T-helper 2 cell treated with Interferon-gamma antibody and Interleukin-4, amounts not matched to agents 5 μg/mL and 100 μg/mL, for 36 hours (primary cell): ENCODE data around the gene ITGA2B.
A peak's percentile ranks its signal among the peaks of the same experiment; 100 is the strongest.
"Not testable (repeated sequence)": the region's sequence is repeated elsewhere in the genome, so short reads cannot be mapped to it uniquely, and the experiment has no call there.

Source experiments
- DNase-seq: peaks from one replicate; pipeline ENCODE4 v3.0.0; 2021; ENCODE audit warnings: low spot score
- H3K27ac Mint-ChIP-seq: one replicate; pipeline ENCODE4 v1.8.0; 2021; ENCODE audit warnings: mild to moderate bottlenecking, mixed read lengths
- H3K27me3 Mint-ChIP-seq: one replicate; pipeline ENCODE4 v1.8.0; 2021; ENCODE audit warnings: low read depth, mixed read lengths
- H3K36me3 Mint-ChIP-seq: one replicate; pipeline ENCODE4 v1.8.0; 2021; ENCODE audit warnings: low read depth, mixed read lengths
- H3K4me1 Mint-ChIP-seq: one replicate; pipeline ENCODE4 v1.8.0; 2021; ENCODE audit warnings: low read depth, mixed read lengths
- H3K4me3 Mint-ChIP-seq: one replicate; pipeline ENCODE4 v1.8.0; 2022; ENCODE audit warnings: mild to moderate bottlenecking, moderate library complexity, mixed read lengths
- H3K9me3 Mint-ChIP-seq: one replicate; pipeline ENCODE4 v1.8.0; 2021; ENCODE audit warnings: mixed read lengths

The ITGA2B gene

DNA sequence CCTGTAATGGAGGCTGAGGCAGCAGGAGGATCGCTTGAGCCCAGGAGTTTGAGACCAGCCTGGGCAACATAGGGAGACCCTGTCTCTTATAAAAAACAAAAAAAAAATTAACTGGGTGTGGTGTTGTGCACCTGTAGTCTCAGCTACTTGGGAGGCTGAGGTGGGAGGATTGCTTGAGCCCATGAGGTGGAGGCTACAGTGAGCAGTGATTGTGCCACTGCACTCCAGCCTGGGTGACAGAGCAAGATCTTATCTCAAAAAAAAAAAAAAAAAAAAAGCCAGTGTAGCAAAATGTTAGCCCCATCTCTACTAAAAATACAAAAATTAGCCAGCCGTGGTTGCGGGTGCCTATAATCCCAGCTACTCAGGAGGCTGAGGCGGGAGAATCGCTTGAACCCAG is 59.2 kb downstream of the ITGA2B start:
- H3K9me3 Mint-ChIP-seq: not testable (repeated sequence)

DNA sequence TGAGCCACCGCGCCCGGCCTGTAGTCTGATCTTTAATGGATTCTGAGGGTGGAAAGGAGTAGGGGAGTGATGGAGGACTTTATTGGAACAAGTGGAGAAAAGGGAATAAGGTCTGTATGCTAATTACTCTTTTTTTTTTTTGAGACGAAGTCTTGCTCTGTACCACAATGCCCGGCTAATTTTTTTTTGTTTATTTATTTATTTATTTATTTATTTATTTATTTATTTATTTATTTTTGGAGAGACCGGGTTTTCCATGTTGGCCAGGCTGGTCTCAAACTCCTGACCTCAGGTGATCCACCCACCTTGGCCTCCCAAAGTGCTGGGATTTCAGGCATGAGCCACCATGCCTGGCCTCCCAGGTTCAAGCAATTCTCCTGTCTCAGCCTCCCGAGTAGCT is 59.9 kb downstream of the ITGA2B start:
- H3K27me3 Mint-ChIP-seq, H3K27ac Mint-ChIP-seq, DNase-seq, H3K4me3 Mint-ChIP-seq, H3K36me3 Mint-ChIP-seq, H3K9me3 Mint-ChIP-seq: not testable (repeated sequence)
- H3K4me1 Mint-ChIP-seq: peaks cover 16% of the 10 kb centered on the region

More for the DNA sequence above, 59.2 kb downstream of the ITGA2B start:
- H3K27me3 Mint-ChIP-seq, H3K4me3 Mint-ChIP-seq, DNase-seq, H3K27ac Mint-ChIP-seq, H3K36me3 Mint-ChIP-seq: not testable (repeated sequence)
- H3K4me1 Mint-ChIP-seq: peaks cover 14% of the 10 kb centered on the region

DNA sequence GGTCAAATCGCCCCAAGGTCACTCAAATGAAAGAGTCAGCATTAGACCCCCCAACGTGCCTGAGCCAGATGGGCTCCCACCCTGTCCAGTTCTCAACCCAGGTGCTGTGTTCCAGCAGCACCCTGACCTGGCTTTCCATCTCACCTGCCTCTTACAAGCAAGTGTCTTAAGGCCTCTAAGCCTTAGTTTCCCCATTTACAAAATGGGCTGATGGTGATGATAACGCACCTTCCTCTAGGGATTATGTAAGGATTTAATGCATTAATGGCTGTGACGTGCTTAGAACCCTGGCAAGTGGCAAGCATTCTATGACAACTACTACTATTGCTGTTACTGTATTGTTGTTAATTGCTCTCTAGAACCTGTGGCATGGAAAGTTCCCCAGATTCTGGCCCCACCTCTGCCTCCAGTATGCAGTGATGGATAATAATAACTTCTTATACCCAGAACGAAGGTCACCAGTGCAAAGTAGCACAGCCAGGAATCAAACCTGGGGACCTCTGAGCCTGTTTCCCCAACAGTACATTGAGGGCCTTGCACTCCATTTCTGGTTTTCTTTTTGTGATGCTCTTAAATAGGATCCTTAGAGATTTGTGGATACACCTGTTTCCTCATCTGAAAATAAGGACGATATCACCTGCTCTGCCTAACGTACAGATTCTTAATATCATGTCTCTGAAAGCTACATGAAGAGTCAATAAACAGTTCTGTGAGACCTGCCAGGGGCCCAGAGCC is 61.6 kb downstream of the ITGA2B start:
- Mint-ChIP-seq H3K4me3 (peak overlapping the region; percentile 46), H3K4me1 (peaks cover 18% of the 10 kb centered on the region), H3K27ac (no peak overlapping the region)

DNA sequence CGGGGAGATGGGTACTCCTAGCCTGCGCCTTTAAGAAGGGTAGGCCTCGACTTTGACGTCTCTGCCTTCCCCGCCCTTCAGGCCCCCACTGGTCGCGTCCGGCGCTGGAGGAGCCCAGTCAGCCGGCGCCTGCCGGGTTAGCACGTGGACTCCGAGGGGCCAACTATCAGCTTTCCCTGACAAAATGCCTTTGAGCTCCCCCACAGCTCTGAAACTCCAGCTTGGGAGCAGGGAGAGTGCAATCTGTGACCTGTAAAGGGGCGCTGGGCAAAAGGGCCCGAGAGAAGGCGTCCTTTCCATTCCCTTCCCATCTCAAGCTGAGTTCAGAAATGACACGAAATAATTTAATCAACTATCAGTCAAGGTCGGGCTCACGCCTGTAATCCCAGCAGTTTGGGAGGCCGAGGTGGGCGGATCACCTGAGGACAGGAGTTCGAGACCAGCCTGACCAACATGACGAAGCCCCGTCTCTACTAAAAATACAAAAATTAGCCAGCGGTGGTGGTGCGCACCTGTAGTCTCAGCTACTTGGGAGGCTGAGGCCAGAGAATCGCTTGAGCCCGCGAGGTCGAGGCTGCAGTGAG is 62.5 kb downstream of the ITGA2B start:
- Mint-ChIP-seq H3K9me3 (no peaks in the 10 kb centered on the region), H3K27me3 (no peaks in the 10 kb centered on the region), H3K36me3 (peaks cover 2% of the 10 kb centered on the region), H3K4me3 (peak overlapping the region; percentile 75), H3K4me1 (peaks cover 18% of the 10 kb centered on the region), H3K27ac (peak overlapping the region; percentile 86)
- peak; percentile 92 for DNase-seq

More for the DNA sequence above, 61.6 kb downstream of the ITGA2B start:
- H3K27me3 Mint-ChIP-seq: no peaks in the 10 kb centered on the region
- H3K36me3 Mint-ChIP-seq: no peaks in the 10 kb centered on the region
- no peaks in the 10 kb centered on the region for H3K9me3 Mint-ChIP-seq
- DNase-seq: no peak

DNA sequence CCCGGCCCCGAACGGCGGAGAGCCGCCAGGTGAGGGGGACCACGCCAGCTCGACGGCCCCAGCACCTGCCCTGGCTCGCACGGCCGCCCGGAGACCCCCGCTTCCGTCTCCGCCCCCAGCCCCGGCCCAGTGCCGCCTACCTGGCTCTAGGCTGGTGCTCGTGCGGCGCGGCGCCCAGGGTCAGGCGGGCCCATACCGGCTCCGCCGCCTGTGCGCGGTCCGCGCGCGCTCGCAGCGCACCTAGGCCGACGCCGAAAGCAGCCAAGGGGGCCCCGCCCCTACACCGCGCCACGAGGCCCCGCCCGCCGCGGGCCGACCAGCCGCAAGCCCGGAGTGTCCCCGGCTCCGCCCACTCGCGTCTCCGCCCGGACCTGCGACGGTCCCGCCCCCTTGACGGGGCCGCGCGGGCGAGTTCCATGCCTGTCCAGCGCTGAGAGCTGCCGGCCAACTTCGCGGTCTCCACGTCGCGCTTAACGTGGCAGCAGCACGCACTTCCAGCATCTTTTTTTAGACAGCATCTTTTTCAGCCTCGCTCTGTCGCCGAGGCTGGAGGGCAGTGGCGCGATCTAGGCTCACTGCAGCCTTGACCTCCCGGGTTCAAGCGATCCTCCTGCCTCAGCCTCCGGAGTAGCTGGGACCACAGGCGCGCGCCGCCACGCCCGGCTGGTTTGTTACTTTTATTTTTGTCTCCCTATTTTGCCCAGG is 64.7 kb downstream of the ITGA2B start, which contains the start of gene SLC25A39:
Gene SLC25A39 (minus strand): TSS at position 253 of the 705 bp plus-strand sequence. CDS start 1,261 bp downstream, outside the sequence.
- H3K36me3 Mint-ChIP-seq: peaks cover 5% of the 10 kb centered on the region
- peak within 1 kb of the TSS; percentile 93 for H3K27ac Mint-ChIP-seq
- H3K9me3 Mint-ChIP-seq: no peaks in the 10 kb centered on the region
- H3K4me1 Mint-ChIP-seq: peaks cover 12% of the 10 kb centered on the region
- peak within 1 kb of the TSS; percentile 87 for H3K4me3 Mint-ChIP-seq
- no peaks in the 10 kb centered on the region for H3K27me3 Mint-ChIP-seq
- peak; percentile 97 for DNase-seq

DNA sequence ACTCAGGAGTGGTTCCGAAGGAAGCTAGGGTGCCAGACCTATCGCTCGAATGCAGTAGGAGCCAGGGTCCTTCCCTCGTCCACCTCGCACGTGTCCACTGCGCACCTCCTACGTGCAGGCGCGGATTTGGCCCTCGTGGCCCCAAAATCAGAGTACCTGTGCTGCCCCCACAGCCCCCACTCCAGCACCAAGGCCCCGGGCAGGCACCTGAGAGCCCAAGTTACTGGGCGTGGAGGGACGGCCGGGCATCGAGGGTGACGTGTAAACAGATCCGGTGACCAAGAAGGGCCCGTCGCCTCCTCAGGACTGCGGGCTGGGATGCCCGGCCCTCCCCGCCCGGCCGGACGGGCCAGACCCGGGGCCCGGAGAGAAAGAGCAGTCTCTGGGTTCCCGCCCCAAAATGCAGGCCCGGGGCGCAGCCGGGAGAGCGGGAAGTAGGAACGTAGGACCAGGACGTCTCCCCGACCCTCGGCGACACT is 65.3 kb downstream of the ITGA2B start:
- Mint-ChIP-seq H3K36me3 (peaks cover 11% of the 10 kb centered on the region), H3K9me3 (no peaks in the 10 kb centered on the region), H3K27me3 (no peaks in the 10 kb centered on the region), H3K4me3 (peak overlapping the region; percentile 86), H3K4me1 (peaks cover 12% of the 10 kb centered on the region), H3K27ac (peak overlapping the region; percentile 52)
- DNase-seq: no peak

DNA sequence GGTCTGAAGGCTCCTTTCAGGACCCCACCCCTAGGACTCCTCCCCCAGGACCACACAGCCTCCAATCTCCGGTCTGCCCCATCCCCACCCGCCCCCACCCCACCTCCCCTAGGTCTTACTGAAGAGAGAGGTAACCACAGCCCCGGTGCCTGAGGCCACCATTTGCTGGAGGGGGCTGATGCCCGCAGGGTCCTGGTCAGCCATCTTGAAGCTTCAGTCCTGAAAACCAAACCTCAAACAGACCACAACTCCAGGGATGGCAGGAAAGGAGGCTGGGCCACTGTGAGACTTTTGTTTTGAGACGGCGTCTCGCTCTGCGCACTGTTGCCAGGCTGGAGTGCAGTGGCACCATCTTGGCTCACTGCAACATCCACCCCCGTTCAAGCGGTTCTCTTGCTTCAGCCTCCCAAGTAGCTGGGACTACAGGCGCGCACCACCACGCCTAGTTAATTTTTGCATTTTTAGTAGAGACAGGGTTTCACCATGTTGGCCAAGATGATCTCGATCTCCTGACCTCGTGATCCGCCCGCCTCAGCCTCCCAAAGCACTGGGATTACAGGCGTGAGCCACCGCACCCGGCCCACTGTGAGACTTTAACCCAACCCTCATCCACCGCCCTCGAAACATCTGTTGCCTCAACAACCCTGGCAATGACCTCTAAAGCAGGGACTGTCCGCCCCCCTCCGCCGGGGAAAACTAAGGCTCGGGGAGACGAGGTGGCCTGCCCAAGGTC is 65.9 kb downstream of the ITGA2B start:
- H3K4me3 Mint-ChIP-seq: peak overlapping the region; percentile 86
- H3K27me3 Mint-ChIP-seq: no peaks in the 10 kb centered on the region
- peak overlapping the region; percentile 49 for H3K27ac Mint-ChIP-seq
- H3K36me3 Mint-ChIP-seq: peaks cover 11% of the 10 kb centered on the region
- no peak for DNase-seq
- H3K9me3 Mint-ChIP-seq: no peaks in the 10 kb centered on the region
- peaks cover 12% of the 10 kb centered on the region for H3K4me1 Mint-ChIP-seq

DNA sequence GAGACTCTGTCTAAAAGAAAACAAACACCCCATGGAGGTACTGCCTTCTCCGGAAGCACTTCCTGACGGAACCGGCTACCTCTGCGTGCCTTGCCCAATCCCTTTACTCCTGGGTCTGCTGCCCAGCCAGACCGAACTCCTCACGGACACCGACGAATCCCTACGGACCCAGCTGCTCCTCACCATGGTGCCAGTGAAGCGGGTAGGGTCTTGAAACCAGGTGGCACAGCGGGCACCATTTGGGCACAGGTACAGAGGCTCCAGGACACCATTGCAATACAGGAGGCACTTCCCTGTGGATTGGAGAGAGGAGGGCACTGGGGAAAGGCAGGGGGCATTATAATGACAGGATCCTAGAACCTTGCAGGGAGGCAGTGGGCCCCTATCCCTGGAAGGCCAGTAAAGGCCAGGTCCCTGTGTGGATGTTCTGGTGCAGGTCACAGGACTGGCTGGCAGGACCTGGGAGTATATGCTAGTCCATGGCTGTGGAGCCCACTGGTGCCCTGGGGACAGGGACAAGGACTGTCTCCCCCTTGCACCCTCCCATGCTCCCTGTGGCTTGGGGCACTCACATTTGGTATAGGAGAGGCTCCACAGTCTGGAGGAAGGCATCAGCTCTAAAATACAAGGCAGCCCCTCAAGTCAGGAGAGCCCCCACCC is 67.1 kb downstream of the ITGA2B start:
- DNase-seq: no peak
- H3K9me3 Mint-ChIP-seq: no peaks in the 10 kb centered on the region
- H3K4me3 Mint-ChIP-seq: peak overlapping the region; percentile 38
- H3K4me1 Mint-ChIP-seq: peaks cover 12% of the 10 kb centered on the region
- H3K27me3 Mint-ChIP-seq: peaks cover 3% of the 10 kb centered on the region
- H3K36me3 Mint-ChIP-seq: peaks cover 11% of the 10 kb centered on the region
- no peak overlapping the region for H3K27ac Mint-ChIP-seq
